AG04450 (cell line): Measurements from ENCODE around the gene GLIPR1. TPM values are rescaled to one million over a fixed set of nuclear protein-coding genes. Genes with fewer than 3 reads are reported as not detected.

Source experiments
- CTCF ChIA-PET: fragments of 300-600, 350-600 bp; formaldehyde crosslinking; extraction: SDS; loops from one replicate; lab custom pipeline; 2022; ENCODE audit warnings: antibody characterized with exemption, inconsistent platforms; lab: Charles Lee
- POLR2A ChIA-PET: fragments of 350-600 bp; formaldehyde crosslinking; extraction: SDS; loops from one replicate; lab custom pipeline; 2021; ENCODE audit warnings: antibody characterized with exemption, inconsistent platforms; lab: Yijun Ruan, JAX
- DNase-seq: peaks from one replicate; pipeline ENCODE4 v3.0.0-alpha.2; 2011; ENCODE audit warnings: low read depth, low spot score
- H3K27ac ChIP-seq: one replicate; pipeline ENCODE4 v1.5.1; 2012; ENCODE audit warnings: low read depth, low read length, control low read depth
- H3K27me3 ChIP-seq: one replicate; pipeline ENCODE4 v1.6.0; 2012; ENCODE audit warnings: low read length; ENCODE audit not compliant: control insufficient read depth, insufficient read depth
- H3K4me3 ChIP-seq: 2 replicates; pipeline ENCODE4 v1.5.1; 2011; ENCODE audit warnings: mild to moderate bottlenecking, low read depth, low read length, control low read depth
- H3K9me3 ChIP-seq: 2 replicates; pipeline ENCODE4 v1.5.1; 2012; ENCODE audit warnings: low read length; ENCODE audit not compliant: control insufficient read depth, insufficient read depth
- CTCF ChIP-seq: IDR thresholded peaks from 2 replicates; pipeline ENCODE4 v1.5.1; 2011; ENCODE audit warnings: low read depth, low read length, control low read depth, inconsistent platforms
- polyA plus RNA-seq: library from polyadenylated mRNA; depleted of rRNA; stranded (reverse); fragments of >200 nt; gene quantifications from 2 replicates; pipeline ENCODE4 v1.2.3, GENCODE V29; 2011

The GLIPR1 gene
- polyA plus RNA-seq, 1 experiment, result 335 TPM

GRCh38 chr12:75476071-75476470 is 4.5 kb upstream of the GLIPR1 start:
- no peaks in the 10 kb centered on the region for H3K9me3 ChIP-seq
- H3K27ac ChIP-seq, result no peak overlapping the region
- no peak overlapping the region for H3K4me3 ChIP-seq
- ChIA-PET POLR2A (no interaction called here), CTCF (no interaction called here)
- no peaks in the 10 kb centered on the region for H3K27me3 ChIP-seq
- no peak for DNase-seq
- no peak for TF ChIP-seq CTCF

- Histone ChIP-seq H3K9me3 (no peaks in the 10 kb centered on the region), H3K27me3 (no peaks in the 10 kb centered on the region), H3K4me3 (no peak overlapping the region), H3K27ac (no peak overlapping the region)
- ChIA-PET POLR2A (no interaction called here), CTCF (interaction anchor here (1.4 kb wide), 1 partner anchor 8 kb away, joined by 4 read pairs; no protein-coding TSS in a partner anchor)
- DNase-seq, result no peak
- TF ChIP-seq CTCF, result no peak
These were observed 3.4 kb upstream of the GLIPR1 start for GRCh38 chr12:75477137-75477536.

- Histone ChIP-seq H3K9me3 (no peaks in the 10 kb centered on the region), H3K4me3 (no peak overlapping the region), H3K27ac (no peak overlapping the region), H3K27me3 (no peaks in the 10 kb centered on the region)
- POLR2A ChIA-PET, result interaction anchor here (1.0 kb wide), 1 partner anchor 87 kb away, joined by 3 read pairs; the partner anchor contains the start of gene GLIPR1L2
- CTCF ChIA-PET, result interaction anchor here (0.5 to 1.4 kb wide), 4 partner anchors 7 to 787 kb away, joined by 3 to 7 read pairs (median 4); partner anchors contain the start of gene GLIPR1L2
- no peak for TF ChIP-seq CTCF
- DNase-seq, result no peak
These were observed 2.3 kb upstream of the GLIPR1 start for GRCh38 chr12:75478116-75478794.

- Histone ChIP-seq H3K27ac (peak overlapping the region; percentile 82), H3K9me3 (no peaks in the 10 kb centered on the region), H3K27me3 (no peaks in the 10 kb centered on the region), H3K4me3 (peak overlapping the region; percentile 23)
- CTCF ChIA-PET, result interaction anchor here (0.7 to 1.8 kb wide), 4 partner anchors 89 to 791 kb away, joined by 3 to 6 read pairs (median 4); partner anchors contain the start of gene GLIPR1L1
- DNase-seq, result no peak
- TF ChIP-seq CTCF, result no peak
- POLR2A ChIA-PET, result interaction anchor here (0.6 to 1.8 kb wide), 8 partner anchors 10 to 552 kb away, joined by 3 to 14 read pairs (median 4); partner anchors contain the start of genes GLIPR1L1, GLIPR1L2, KRR1 and PHLDA1
These were observed 543 bp upstream of the GLIPR1 start for GRCh38 chr12:75479963-75480461.
